Measurements from ENCODE around the gene EMILIN2.

EMILIN2 gene

DNA sequence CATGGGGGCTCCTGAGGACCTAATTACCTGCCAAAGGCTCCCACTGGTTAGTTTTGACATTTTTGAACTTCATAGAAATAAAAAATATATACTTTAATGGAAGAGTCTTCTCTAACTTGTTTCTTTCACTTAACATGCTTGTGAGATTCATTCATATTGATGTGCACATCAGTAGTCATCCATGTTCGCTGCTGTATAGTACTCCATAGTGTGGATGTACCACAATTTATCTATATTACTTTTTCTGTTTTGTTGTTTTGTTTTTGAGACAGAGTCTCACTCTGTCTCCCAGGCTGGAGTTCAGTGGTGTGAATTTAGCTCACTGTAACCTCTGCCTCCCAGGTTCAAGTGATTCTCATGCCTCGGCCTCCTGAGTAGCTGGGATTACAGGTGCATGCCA is 22.8 kb upstream of the EMILIN2 start:
- Histone ChIP-seq H3K27ac (replicated peaks; ENCODE audit: low read length) (no peak overlapping the region), H3K9me3 (replicated peaks in 1 of 2; ENCODE audit: control insufficient read depth in 2 of 2, insufficient read depth in 1 of 2, low read depth in 1 of 2, low read length in 2 of 2) (no peaks in the 10 kb centered on the region), H3K79me1 (ENCODE audit: low read depth, low read length) (no peaks in the 10 kb centered on the region), H3K4me2 (ENCODE audit: insufficient read depth, low read length, poor library complexity, severe bottlenecking) (no peak overlapping the region), H3K18ac (ENCODE audit: low read length) (no peak overlapping the region), H3K4me3 (ENCODE audit: low read length in 2 of 2) (no peak overlapping the region), H2BK5ac (ENCODE audit: low read length) (no peak overlapping the region), H2BK120ac (ENCODE audit: low read depth, low read length) (no peak overlapping the region), H3K36me3 (replicated peaks in 1 of 2; ENCODE audit: control insufficient read depth in 2 of 2, insufficient read depth in 2 of 2, low read length in 2 of 2) (no peaks in the 10 kb centered on the region), H3K4me1 (ENCODE audit: control insufficient read depth in 2 of 2, insufficient read depth in 1 of 2, low read depth in 1 of 2, low read length in 2 of 2) (no peaks in the 10 kb centered on the region), H3K9ac (ENCODE audit: low read depth, low read length, poor library complexity) (no peak overlapping the region), H2AK5ac (ENCODE audit: low read depth, low read length) (no peak overlapping the region), H4K8ac (ENCODE audit: low read depth, low read length) (no peak overlapping the region), H3K27me3 (ENCODE audit: control insufficient read depth in 3 of 3, insufficient read depth in 3 of 3, low read depth in 1 of 3, low read length in 3 of 3) (no peaks in the 10 kb centered on the region), H2BK15ac (ENCODE audit: low read length) (no peak overlapping the region), H3K23ac (ENCODE audit: low read depth, low read length, poor library complexity) (no peak overlapping the region), H3K14ac (ENCODE audit: low read length) (no peak overlapping the region), H2AFZ (ENCODE audit: low read length) (no peak overlapping the region), H3K4ac (ENCODE audit: low read length) (no peak overlapping the region), H2BK12ac (ENCODE audit: low read length) (no peak overlapping the region), H4K91ac (ENCODE audit: low read depth, low read length, poor library complexity) (no peak overlapping the region)
- WGBS, 2 donors (ENCODE audit: extremely low coverage in 2 of 2, insufficient read length in 2 of 2, insufficient replicate concordance in 1 of 2) = no CpG with 5 or more reads among the region's 2 CpGs
- no peak for DNase-seq (ENCODE audit: low spot score)

- no peak overlapping the region for H4K8ac ChIP-seq (ENCODE audit: low read depth, low read length)
- H4K91ac ChIP-seq (ENCODE audit: low read depth, low read length, poor library complexity) = no peak overlapping the region
- H3K27ac ChIP-seq (replicated peaks; ENCODE audit: low read length) = no peak overlapping the region
- H2BK5ac ChIP-seq (ENCODE audit: low read length) = no peak overlapping the region
- H3K4me3 ChIP-seq (ENCODE audit: low read length in 2 of 2) = no peak overlapping the region
- peaks cover 0 to under 1% (median 0%) of the 10 kb centered on the region in 3 experiments for H3K27me3 ChIP-seq (ENCODE audit: control insufficient read depth in 3 of 3, insufficient read depth in 3 of 3, low read depth in 1 of 3, low read length in 3 of 3)
- H3K4me2 ChIP-seq (ENCODE audit: insufficient read depth, low read length, poor library complexity, severe bottlenecking) = no peak overlapping the region
- H3K9me3 ChIP-seq (replicated peaks in 1 of 2; ENCODE audit: control insufficient read depth in 2 of 2, insufficient read depth in 1 of 2, low read depth in 1 of 2, low read length in 2 of 2) = no peaks in the 10 kb centered on the region
- no peak overlapping the region for H2BK15ac ChIP-seq (ENCODE audit: low read length)
- H3K23ac ChIP-seq (ENCODE audit: low read depth, low read length, poor library complexity) = no peak overlapping the region
- H3K14ac ChIP-seq (ENCODE audit: low read length) = no peak overlapping the region
- H3K18ac ChIP-seq (ENCODE audit: low read length) = no peak overlapping the region
- no CpG with 5 or more reads among the region's 5 CpGs for WGBS, 2 donors (ENCODE audit: extremely low coverage in 2 of 2, insufficient read length in 2 of 2, insufficient replicate concordance in 1 of 2)
- no peak overlapping the region for H3K9ac ChIP-seq (ENCODE audit: low read depth, low read length, poor library complexity)
- H2BK120ac ChIP-seq (ENCODE audit: low read depth, low read length) = no peak overlapping the region
- H3K4me1 ChIP-seq (ENCODE audit: control insufficient read depth in 2 of 2, insufficient read depth in 1 of 2, low read depth in 1 of 2, low read length in 2 of 2) = no peaks in the 10 kb centered on the region
- DNase-seq (ENCODE audit: low spot score) = no peak
- H3K4ac ChIP-seq (ENCODE audit: low read length) = no peak overlapping the region
- H2AFZ ChIP-seq (ENCODE audit: low read length) = no peak overlapping the region
- no peaks in the 10 kb centered on the region for H3K79me1 ChIP-seq (ENCODE audit: low read depth, low read length)
- no peaks in the 10 kb centered on the region for H3K36me3 ChIP-seq (replicated peaks in 1 of 2; ENCODE audit: control insufficient read depth in 2 of 2, insufficient read depth in 2 of 2, low read length in 2 of 2)
- H2BK12ac ChIP-seq (ENCODE audit: low read length) = no peak overlapping the region
- no peak overlapping the region for H2AK5ac ChIP-seq (ENCODE audit: low read depth, low read length)
These were observed 21.9 kb upstream of the EMILIN2 start for GRCh38 chr18:2824865-2825264.

DNA sequence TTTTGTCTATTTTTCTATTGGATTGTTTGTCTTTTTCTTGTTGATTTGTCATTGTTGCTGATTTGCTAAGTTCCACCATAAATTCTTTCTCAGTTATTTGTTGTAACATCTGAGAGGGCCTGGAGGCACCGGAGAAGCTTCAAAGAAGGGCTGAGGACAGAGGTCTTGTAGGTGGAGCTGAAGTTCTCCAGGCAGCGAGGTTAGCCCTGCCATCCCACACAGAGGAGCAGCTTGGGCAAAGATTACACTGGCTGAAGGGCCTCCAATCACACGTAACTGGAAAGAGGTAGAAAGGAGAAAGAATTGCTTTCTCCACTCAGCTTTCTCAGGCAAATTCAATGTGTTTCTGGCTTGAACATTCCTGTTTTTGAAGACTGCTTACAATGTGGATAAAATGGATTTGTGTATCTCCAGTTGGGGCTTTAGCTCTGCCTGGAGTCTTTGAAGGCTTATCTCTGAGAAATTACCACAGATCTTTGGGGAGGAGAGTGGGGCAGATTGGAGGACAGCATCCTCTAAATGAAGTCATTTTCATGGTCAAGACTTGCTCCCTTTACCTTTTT is 21.1 kb upstream of the EMILIN2 start:
- H3K18ac ChIP-seq (ENCODE audit: low read length) = no peak overlapping the region
- H4K8ac ChIP-seq (ENCODE audit: low read depth, low read length) = no peak overlapping the region
- H3K4me2 ChIP-seq (ENCODE audit: insufficient read depth, low read length, poor library complexity, severe bottlenecking) = no peak overlapping the region
- H2BK120ac ChIP-seq (ENCODE audit: low read depth, low read length) = no peak overlapping the region
- H4K91ac ChIP-seq (ENCODE audit: low read depth, low read length, poor library complexity) = no peak overlapping the region
- peaks cover 0 to 7% (median 0%) of the 10 kb centered on the region in 3 experiments for H3K27me3 ChIP-seq (ENCODE audit: control insufficient read depth in 3 of 3, insufficient read depth in 3 of 3, low read depth in 1 of 3, low read length in 3 of 3)
- H3K9me3 ChIP-seq (replicated peaks in 1 of 2; ENCODE audit: control insufficient read depth in 2 of 2, insufficient read depth in 1 of 2, low read depth in 1 of 2, low read length in 2 of 2) = no peaks in the 10 kb centered on the region
- H2AK5ac ChIP-seq (ENCODE audit: low read depth, low read length) = no peak overlapping the region
- H3K14ac ChIP-seq (ENCODE audit: low read length) = no peak overlapping the region
- H2BK5ac ChIP-seq (ENCODE audit: low read length) = no peak overlapping the region
- H3K4me3 ChIP-seq (ENCODE audit: low read length in 2 of 2) = no peak overlapping the region
- H3K27ac ChIP-seq (replicated peaks; ENCODE audit: low read length) = no peak overlapping the region
- H2AFZ ChIP-seq (ENCODE audit: low read length) = no peak overlapping the region
- H3K36me3 ChIP-seq (replicated peaks in 1 of 2; ENCODE audit: control insufficient read depth in 2 of 2, insufficient read depth in 2 of 2, low read length in 2 of 2) = no peaks in the 10 kb centered on the region
- no peak overlapping the region for H2BK15ac ChIP-seq (ENCODE audit: low read length)
- DNase-seq (ENCODE audit: low spot score) = no peak
- no peaks in the 10 kb centered on the region for H3K4me1 ChIP-seq (ENCODE audit: control insufficient read depth in 2 of 2, insufficient read depth in 1 of 2, low read depth in 1 of 2, low read length in 2 of 2)
- H3K23ac ChIP-seq (ENCODE audit: low read depth, low read length, poor library complexity) = no peak overlapping the region
- H3K9ac ChIP-seq (ENCODE audit: low read depth, low read length, poor library complexity) = no peak overlapping the region
- no peak overlapping the region for H3K4ac ChIP-seq (ENCODE audit: low read length)
- no peak overlapping the region for H2BK12ac ChIP-seq (ENCODE audit: low read length)
- WGBS, 2 donors (ENCODE audit: extremely low coverage in 2 of 2, insufficient read length in 2 of 2, insufficient replicate concordance in 1 of 2) = no CpG with 5 or more reads among the region's 3 CpGs
- H3K79me1 ChIP-seq (ENCODE audit: low read depth, low read length) = no peaks in the 10 kb centered on the region

DNA sequence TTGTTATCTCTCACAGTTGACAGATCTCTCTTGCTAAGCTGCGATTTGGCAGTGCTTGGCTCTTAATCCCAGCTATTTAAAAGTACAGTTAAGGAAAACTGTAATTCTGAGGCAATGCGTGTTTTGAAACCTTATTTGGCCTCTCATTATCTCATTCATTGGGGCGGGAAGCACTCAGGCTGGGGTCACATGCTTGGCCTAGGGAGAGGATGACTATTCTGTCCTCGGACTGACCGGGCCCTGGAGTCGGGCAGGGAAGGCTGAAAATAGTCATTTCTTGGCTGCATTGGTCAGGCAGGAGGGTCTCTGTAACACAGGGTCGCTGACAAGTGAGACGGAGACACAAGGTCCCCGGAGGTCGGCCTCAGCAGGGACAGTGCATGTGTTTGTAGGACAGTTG is 20.2 kb upstream of the EMILIN2 start:
- H2BK5ac ChIP-seq (ENCODE audit: low read length) = no peak overlapping the region
- H4K8ac ChIP-seq (ENCODE audit: low read depth, low read length) = no peak overlapping the region
- no peak for DNase-seq (ENCODE audit: low spot score)
- no peak overlapping the region for H3K4me2 ChIP-seq (ENCODE audit: insufficient read depth, low read length, poor library complexity, severe bottlenecking)
- no peak overlapping the region for H2AK5ac ChIP-seq (ENCODE audit: low read depth, low read length)
- no peak overlapping the region for H3K4ac ChIP-seq (ENCODE audit: low read length)
- H3K23ac ChIP-seq (ENCODE audit: low read depth, low read length, poor library complexity) = no peak overlapping the region
- no CpG with 5 or more reads among the region's 10 CpGs for WGBS, 2 donors (ENCODE audit: extremely low coverage in 2 of 2, insufficient read length in 2 of 2, insufficient replicate concordance in 1 of 2)
- H3K27me3 ChIP-seq (ENCODE audit: control insufficient read depth in 3 of 3, insufficient read depth in 3 of 3, low read depth in 1 of 3, low read length in 3 of 3) = peaks cover 0 to 7% (median 0%) of the 10 kb centered on the region in 3 experiments
- no peak overlapping the region for H2BK15ac ChIP-seq (ENCODE audit: low read length)
- H3K4me3 ChIP-seq (ENCODE audit: low read length in 2 of 2) = no peak overlapping the region
- no peaks in the 10 kb centered on the region for H3K4me1 ChIP-seq (ENCODE audit: control insufficient read depth in 2 of 2, insufficient read depth in 1 of 2, low read depth in 1 of 2, low read length in 2 of 2)
- no peak overlapping the region for H2BK120ac ChIP-seq (ENCODE audit: low read depth, low read length)
- H2AFZ ChIP-seq (ENCODE audit: low read length) = peak overlapping the region; percentile 62
- no peaks in the 10 kb centered on the region for H3K79me1 ChIP-seq (ENCODE audit: low read depth, low read length)
- no peak overlapping the region for H3K9ac ChIP-seq (ENCODE audit: low read depth, low read length, poor library complexity)
- no peak overlapping the region for H4K91ac ChIP-seq (ENCODE audit: low read depth, low read length, poor library complexity)
- H2BK12ac ChIP-seq (ENCODE audit: low read length) = no peak overlapping the region
- no peak overlapping the region for H3K18ac ChIP-seq (ENCODE audit: low read length)
- H3K27ac ChIP-seq (replicated peaks; ENCODE audit: low read length) = no peak overlapping the region
- no peaks in the 10 kb centered on the region for H3K36me3 ChIP-seq (replicated peaks in 1 of 2; ENCODE audit: control insufficient read depth in 2 of 2, insufficient read depth in 2 of 2, low read length in 2 of 2)
- no peaks in the 10 kb centered on the region for H3K9me3 ChIP-seq (replicated peaks in 1 of 2; ENCODE audit: control insufficient read depth in 2 of 2, insufficient read depth in 1 of 2, low read depth in 1 of 2, low read length in 2 of 2)
- no peak overlapping the region for H3K14ac ChIP-seq (ENCODE audit: low read length)

Data from neuronal stem cell (in vitro differentiated cells).